Stimulated activated CD8-positive, alpha-beta memory T cell treated with anti-CD3 and anti-CD28 coated beads, Interleukin-2, amount 100 ng/mL, for 1 hour (primary cell): Measurements from ENCODE around the gene CYP4B1.
"Not testable (repeated sequence)": the region's sequence is repeated elsewhere in the genome, so short reads cannot be mapped to it uniquely, and the experiment has no call there.

ENCODE experiments used
- DNase-seq, 2 donors: peaks; one replicate each; pipeline ENCODE4 v3.0.0-alpha.2; 2020; ENCODE audit warnings: low read depth in 2 of 2

Gene CYP4B1

DNA sequence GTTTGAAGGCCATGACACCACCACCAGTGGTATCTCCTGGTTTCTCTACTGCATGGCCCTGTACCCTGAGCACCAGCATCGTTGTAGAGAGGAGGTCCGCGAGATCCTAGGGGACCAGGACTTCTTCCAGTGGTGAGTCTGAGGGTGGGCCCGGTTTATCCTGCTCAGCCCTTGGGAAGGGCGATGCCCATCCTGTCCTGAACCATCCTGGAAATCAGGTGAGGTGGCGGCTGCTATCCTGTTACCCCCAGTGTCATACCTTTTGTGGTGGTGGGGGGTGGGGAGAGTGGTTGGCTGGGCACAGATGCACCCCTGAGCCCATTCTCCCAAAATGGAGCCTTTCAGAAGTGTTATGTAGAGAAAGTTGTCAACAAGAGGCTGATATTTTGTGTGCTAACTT is 16.3 kb downstream of the CYP4B1 start:
- DNase-seq, result no peak

DNA sequence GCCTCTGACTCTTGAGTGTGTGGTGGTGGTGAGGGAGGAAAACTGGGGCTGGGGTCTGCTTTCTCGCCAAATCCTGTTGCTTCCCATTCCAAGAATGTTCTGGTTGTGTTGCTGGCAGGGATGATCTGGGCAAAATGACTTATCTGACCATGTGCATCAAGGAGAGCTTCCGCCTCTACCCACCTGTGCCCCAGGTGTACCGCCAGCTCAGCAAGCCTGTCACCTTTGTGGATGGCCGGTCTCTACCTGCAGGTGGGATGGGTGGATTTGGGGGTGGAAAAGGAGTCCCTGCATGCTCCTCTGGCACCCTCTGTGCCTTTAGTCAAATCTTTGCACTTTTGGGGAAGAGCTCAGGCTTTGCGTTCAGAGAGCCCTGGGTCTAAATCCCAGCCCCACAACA is 18.1 kb downstream of the CYP4B1 start:
- no peak for DNase-seq

DNA sequence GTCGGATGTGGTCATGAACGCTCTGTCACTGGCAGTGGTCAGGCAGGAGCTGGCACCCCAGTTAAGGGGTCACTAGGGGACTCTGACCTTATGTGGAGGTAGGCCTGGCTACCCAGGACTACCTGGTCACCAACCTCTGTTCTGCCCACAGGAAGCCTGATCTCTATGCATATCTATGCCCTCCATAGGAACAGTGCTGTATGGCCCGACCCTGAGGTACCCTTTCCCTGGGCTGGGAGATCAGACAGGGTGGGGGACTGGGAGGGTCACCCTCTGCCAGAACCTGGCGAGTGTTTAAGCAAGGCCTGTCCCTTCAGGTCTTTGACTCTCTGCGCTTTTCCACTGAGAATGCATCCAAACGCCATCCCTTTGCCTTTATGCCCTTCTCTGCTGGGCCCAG is 19.0 kb downstream of the CYP4B1 start:
- DNase-seq, result no peak

DNA sequence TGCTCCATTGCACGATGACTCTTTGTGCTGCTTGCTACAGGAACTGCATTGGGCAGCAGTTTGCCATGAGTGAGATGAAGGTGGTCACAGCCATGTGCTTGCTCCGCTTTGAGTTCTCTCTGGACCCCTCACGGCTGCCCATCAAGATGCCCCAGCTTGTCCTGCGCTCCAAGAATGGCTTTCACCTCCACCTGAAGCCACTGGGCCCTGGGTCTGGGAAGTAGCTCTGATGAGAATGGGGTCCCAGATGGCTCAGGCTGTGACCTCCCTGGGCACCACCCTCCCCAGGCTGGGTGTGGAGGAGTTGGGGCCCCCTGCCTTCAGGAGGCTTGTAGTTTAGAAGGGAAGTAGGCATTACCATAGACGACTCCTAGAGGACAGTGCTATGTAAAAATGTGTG is 19.7 kb downstream of the CYP4B1 start:
- DNase-seq, result no peak

DNA sequence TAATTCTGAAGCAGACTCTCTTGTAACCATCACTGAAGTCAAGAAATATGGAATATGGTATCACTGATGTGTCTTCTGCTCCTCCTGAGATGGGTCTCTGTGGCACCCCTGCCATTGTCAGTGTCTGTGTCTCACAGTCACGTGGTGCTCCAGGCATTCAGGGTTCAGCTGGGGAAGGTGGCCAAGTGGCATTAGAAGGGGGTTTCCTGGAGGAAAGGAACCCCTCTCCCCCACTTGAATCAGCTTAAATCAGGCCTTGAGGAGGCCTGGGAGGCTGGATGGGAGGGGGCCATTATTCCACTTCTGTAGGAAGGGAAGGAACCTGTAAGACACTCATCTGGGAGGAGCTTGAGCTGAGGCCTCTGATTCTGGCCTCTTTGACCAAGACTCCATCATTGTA is 20.5 kb downstream of the CYP4B1 start:
- DNase-seq, result no peak

DNA sequence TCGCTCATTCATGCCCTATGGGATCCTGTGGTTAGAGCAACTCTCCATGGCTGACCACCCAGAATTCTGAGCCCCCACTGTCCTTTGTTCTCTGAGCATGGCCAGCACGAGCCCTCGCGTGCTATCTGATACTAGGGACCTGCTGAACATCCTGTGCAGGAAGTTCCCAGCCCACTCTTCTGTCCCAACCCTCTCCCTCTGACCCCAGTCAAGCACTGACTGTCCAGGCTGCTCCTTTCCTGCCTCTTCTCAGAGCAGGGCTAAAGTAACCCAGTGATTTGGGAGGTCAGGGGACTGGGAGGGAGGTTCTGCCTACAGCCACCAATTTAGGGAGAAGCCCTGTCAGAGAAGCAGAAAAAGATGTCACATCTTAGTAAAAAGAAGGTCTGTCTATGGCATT is 21.2 kb downstream of the CYP4B1 start:
- no peak for DNase-seq

DNA sequence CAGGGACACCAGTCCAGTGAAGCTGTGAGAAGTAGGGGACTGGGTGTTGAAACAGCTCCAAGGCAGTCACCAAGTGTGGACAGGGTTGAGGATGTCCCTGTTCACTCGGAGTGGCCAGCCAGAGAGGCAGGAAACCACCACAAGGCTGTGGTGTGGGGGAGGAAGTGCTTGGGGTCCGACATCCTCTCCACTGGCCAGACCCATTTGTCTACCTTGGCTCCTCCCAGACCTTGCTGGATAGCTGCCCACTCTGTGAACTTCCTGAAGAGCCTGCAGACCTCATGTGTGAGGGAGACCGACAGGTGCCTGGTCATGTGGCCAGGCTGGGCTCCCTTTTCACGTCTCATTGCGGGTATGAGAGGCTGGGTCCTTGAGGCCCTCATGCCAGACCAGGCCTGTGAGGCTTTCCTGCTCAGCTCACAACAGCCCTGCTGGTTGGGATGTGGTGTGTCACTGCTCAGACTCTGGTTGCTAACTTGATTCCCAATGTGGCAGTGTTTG is 21.8 kb downstream of the CYP4B1 start:
- DNase-seq, result no peak

DNA sequence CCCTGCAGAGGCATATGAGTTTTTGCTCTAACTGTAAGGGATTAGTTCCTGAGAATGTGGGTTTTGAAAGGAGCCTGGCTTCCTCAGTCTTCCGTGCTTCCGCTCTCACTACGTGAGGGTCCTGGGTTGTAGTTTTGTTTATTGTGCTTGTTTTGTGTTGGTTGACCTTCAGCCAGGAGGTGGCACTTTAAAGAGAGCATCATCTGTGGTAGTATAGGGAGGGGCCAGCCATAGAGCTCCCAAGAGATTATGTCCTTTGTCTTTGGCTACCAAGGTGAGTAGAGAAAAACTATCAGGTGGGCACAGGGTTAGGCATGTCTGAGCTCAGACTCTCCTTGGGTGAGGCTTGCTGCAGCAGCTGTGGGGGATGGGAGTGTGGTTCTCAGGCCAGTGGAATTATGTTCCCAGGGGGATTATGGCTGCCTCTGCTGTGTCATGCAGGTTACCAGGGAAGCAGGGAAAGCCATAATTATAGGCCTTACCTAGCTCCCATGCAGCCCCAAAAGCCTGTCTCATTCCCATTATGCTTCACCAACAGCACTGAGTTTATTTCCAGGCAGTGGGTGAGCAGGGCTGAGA is 23.5 kb downstream of the CYP4B1 start:
- DNase-seq, result no peak

DNA sequence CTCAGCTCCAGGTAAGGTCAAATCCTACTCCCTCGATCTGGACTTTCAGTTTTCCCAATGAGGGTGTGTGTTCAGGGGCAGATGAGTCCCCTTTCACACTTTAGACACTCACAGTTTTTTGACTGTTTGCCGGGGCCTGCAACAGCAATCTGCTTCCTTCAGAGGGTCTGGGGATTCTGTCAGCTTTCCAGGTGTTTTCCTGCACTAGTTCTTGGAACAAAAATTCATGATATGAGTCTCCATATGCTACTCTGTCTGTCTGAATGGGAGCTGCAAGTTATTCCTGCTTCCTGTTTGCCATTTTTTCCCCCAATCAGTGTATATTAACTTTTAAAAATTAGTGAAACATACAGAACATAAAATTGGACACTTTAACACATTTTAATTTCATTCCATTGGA is 24.3 kb downstream of the CYP4B1 start:
- no peak for DNase-seq

DNA sequence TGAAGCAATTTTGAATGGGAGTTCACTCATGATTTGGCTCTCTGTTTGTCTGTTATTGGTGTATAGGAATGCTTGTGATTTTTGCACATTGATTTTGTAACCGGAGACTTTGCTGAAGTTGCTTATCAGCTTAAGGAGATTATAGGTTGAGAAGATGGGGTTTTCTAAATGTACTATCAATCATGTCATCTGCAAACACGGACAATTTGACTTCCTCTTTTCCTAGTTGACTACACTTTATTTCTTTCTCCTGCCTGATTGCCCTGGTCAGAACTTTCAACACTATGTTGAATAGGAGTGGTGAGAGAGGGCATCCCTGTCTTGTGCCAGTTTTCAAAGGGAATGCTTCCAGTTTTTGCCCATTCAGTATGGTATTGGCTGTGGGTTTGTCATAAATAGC is 28.0 kb downstream of the CYP4B1 start:
- DNase-seq, result not testable (repeated sequence)

DNA sequence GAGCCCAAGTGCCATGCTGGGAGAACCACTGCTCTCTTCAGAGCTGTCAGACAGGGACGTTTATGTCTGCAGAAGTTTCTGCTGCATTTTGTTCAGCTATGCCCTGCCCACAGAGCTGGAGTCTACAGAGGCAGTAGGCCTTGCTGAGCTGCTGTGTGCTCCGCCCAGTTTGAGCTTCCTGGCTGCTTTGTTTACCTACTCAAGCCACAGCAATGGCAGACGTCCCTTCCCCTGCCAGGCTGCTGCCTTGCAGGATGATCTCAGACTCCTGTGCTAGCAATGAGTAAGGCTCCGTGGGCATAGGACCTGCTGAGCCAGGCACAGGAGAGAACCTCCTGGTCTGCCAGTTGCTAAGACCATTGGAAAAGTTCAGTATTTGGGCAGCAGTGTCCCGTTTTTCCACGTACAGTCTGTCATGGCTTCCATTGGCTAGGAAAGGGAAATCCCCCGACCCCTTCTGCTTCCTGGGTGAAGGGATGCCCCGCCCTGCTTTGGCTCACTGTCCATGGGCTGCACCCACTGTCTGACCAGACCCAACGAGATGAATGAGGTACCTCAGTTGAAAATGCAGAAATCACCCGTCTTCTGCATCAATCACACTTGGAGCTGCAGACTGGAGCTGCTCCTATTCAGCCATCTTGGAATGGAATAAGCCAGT is 31.9 kb downstream of the CYP4B1 start:
- no peak for DNase-seq

DNA sequence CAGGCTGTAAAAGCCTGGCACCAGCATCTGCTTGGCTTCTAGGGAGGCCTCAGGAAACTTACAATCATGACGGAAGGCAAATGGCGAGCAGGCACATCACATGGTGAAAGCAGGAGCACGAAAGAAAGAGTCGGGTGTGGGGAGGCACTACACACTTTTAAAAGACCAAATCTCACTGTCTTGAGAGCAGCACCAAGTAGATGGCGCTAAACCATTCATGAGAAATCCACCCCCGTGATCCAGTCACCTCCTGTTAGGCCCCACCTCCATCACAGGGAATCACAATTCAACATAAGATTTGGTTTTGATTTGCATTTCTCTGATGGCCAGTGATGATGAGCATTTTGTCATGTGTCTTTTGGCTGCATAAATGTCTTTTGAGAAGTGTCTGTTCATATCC is 36.6 kb downstream of the CYP4B1 start:
- not testable (repeated sequence) for DNase-seq

DNA sequence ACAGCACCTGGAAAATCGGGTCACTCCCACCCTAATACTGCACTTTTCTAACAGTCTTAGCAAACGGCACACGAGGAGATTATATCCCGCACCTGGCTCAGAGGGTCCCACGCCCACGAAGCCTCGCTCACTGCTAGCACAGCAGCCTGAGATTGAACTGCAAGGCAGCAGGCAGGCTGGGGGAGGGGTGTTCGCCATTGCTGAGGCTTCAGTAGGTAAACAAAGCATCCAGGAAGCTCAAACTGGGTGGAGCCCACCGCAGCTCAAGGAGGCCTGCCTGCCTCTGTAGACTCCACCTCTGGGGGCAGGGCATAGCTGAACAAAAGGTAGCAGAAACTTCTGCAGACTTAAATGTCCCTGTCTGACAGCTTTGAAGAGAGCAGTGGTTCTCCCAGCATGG is 47.5 kb downstream of the CYP4B1 start:
- DNase-seq, result not testable (repeated sequence)

DNA sequence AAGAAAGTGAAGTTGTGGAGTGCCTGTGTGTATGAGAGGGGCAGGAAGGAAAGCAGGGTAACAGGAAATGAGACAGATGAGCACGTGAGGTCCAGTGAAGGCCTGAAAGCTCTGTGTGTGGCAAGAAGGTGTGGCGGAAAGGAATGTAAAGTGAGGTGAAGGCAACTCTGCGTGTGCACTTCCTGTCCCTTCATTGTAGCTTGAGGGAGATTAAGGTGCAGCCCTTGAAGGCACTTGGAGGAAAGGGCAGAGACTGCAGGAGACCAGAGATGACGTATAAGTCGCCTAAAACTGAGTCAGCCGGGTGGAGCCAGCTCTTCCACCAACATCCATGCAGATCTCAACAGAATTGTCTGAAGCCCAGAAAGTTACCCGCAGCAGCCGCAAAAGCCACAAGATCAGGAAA is 58.8 kb downstream of the CYP4B1 start:
- DNase-seq, result not testable (repeated sequence)

DNA sequence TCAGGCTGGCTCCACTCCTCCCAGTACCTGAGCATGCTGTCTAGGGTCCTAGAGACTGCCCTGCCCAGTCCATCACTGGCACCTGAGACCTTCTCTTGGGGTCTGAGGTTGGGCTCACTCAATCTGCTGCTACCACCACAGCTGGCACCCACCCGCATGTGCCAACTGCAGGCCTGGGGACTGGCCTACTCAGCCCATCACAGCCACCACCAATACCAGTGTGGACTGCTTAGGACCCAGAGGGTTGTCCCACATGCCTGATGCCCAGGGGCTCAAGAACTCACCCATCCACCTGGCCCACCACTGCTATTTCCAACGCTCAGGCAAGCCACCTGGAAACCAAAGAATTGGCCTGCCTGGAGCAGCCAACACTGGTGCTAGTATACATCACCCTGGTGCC is 63.5 kb downstream of the CYP4B1 start:
- no peak for DNase-seq
